HG03064 (cell line): ENCODE results near the gene TRIM24.
"Not testable (repeated sequence)": the region's sequence is repeated elsewhere in the genome, so short reads cannot be mapped to it uniquely, and the experiment has no call there.

Experiments used
- ATAC-seq: cut with Tn5 transposase; IDR thresholded peaks from one replicate; pipeline ENCODE4 v1.9.1; 2021; ENCODE audit warnings: low read depth; ENCODE audit not compliant: unreplicated experiment

TRIM24 gene

GRCh38 chr7:138460176-138460648 lies at the start of gene TRIM24:
Gene TRIM24 (plus strand): TSS chr7:138460259. CDS start chr7:138460549, 290 bp downstream.
- peak; percentile 80 for ATAC-seq

- ATAC-seq: not testable (repeated sequence)
Observed at GRCh38 chr7:138412077-138412476, 48.0 kb upstream of the TRIM24 start.

- ATAC-seq: not testable (repeated sequence)
Observed at GRCh38 chr7:138412921-138413320, 47.1 kb upstream of the TRIM24 start.

- ATAC-seq: no peak
Observed at GRCh38 chr7:138417078-138417700, 42.9 kb upstream of the TRIM24 start.

DNA sequence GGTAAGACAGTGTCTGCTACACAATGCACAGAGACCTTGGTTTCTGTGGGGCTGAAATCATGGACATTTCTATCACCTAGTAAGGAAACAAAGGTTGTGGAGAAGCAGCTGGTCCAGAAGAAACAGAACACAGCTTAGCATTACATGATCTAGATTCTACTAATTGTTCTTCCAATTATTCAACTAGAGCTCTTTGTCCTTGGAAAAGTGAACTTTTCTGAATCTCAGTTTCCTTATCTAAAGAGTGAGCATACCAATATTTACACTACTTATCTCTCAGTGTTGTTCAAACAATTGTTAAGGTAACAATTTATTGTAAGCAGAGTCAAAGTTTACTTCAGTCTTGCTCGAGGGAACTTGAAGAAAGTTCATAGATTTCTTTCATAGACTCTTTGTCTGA lies 42.3 kb upstream of the TRIM24 start:
- ATAC-seq: no peak

DNA sequence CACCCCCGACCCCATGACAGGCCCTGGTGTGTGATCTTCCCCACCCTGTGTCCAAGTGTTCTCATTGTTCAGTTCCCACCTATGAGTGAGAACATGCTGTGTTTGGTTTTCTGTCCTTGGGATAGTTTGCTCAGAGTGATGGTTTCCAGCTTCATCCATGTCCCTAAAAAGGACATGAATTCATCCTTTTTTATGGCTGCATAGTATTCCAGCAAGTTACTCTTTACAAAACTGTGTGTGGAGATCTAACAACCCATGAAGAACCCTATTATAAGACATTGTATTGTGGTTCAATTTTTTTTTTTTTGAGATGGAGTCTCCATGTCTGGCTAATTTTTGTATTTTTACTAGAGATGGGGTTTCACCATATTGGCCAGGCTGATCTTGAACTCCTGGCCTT lies 41.7 kb upstream of the TRIM24 start:
- not testable (repeated sequence) for ATAC-seq

GRCh38 chr7:138425026-138425425 lies 35.0 kb upstream of the TRIM24 start:
- no peak for ATAC-seq

- ATAC-seq: no peak
Observed at GRCh38 chr7:138429577-138430250, 30.3 kb upstream of the TRIM24 start.

DNA sequence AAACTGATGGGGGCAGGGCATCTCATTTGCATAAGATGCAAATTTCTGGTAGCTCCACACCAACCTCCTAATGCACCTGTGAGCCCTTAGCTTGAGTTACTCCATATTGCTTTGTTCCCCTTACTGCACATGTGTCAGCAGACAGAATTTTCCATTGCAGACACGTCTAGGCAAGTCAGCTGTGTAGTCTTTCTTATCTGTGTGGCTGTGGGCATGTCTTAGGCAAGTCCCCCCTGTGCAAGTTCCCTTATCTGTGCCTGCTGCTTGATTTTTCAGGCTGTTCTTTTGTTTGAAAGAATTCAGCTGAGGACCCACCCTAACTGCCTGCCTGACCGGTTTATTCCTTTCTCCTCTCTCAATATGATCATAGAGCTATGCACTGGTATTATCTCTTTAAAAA lies 28.5 kb upstream of the TRIM24 start:
- no peak for ATAC-seq

DNA sequence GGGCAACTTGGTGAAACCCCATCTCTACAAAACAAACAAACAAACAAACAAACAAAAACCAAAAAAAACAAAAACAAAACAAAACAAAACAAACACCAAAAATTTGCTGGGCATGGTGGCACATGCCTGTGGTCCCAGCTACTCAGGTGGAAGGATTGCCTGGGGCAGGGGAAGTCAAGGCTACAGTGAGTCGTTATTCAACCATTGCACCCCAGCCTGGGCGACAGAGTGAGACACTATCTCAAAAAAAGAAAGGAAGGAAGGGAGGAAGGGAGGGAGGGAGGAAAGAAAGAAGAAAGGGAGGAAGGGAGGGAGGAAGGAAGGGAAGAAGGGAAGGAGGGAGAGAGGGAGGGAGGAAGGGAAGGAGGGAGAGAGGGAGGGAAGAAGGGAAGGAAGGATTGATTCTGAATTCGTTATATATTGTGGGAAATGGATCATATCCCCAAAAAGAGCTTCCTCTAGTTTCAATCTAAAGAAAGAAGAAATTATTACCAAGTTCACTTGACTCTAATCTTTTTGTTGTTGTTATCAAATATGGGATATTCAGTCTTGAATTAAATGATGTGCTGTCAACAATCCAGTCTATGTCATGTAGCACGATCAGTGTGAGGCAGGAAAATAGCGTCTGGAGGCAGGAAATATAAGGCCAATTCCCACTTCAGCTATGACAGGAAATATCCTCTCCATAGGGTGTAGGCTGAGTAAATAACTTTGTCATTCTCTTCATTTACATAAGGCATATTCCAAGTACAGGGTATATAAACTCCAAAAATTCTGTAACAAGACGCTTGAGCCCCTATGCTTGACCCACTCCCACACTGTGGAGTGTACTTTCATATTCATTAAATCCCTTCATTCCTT lies 26.2 kb upstream of the TRIM24 start:
- no peak for ATAC-seq

GRCh38 chr7:138434597-138435019 lies 25.5 kb upstream of the TRIM24 start:
- ATAC-seq: no peak

- no peak for ATAC-seq
Observed at GRCh38 chr7:138435231-138435919, 24.7 kb upstream of the TRIM24 start.

DNA sequence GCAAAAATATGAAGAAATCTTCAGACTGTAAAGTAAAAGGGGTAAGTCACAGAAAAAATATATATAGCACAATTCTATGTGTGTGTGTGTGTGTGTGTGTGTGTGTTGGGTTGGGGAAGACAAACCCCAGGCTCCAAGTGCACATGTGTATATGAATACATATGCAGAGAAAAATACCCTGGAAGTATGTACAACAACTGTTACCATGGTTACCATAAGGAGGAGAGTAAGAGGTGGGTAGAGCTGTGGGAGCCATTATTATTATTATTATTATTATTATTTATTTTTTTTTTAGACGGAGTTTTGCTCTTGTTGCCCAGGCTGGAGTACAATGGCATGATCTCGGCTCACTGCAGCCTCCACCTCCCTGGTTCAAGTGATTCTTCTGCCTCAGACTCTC lies 23.7 kb upstream of the TRIM24 start:
- no peak for ATAC-seq

DNA sequence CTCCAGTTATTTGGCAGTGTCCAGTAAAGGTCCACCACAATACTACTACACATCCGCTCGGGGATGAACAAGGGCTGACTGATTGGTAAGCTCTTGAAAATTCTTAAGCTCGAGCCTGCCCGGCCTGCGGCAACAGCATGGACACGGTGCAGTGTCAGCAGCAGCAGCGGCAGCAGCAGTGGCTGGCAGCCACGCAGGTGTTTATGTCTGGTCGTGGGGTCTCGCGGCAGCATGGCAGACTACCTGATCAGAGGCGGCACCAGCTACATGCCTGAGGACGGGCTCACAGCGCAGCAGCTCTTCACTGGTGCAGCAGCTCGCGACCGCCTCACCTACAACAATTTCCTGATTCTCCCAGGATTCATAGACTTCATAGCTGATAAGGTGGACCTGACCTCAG lies 19.6 kb upstream of the TRIM24 start:
- no peak for ATAC-seq

DNA sequence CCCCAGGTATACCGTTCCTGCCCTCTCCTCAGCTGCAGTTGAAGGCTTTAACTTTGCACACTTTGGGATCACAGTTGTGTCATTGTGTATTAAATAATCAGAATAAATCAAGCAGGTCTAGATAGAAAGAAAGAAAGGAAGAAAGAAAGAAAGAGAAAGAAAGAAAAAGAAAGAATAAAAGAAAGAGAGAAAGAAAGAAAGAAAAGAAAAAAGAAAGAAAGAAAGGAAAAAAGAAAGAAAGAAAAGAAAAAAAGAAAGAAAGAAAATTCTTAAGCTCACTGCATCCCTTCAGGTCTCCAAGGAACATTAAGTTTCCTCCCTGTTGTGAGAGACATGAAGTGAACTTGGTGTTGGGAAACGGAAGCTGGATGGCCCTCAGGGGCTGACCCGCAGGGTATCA lies 17.2 kb upstream of the TRIM24 start:
- ATAC-seq: no peak

GRCh38 chr7:138449580-138449979 lies 10.5 kb upstream of the TRIM24 start:
- ATAC-seq: no peak

DNA sequence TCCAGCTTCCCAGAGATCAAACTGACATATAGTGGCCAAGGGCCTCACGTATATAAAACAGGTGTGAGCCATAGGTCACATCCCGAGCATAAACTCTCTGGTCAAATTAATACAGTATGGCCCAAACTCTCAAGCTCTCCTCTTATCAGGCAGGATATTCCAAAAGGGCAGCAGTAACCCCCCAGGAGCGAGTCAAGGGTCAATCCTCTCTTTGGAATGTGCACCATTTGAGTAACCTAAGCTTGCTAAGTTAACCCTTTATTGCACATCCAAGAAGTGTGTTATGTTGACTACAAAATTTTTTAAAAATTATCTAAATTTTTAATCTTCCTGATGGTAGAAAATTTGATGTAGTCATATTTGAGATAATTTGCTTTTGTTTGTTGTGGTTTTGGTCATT lies 4.5 kb upstream of the TRIM24 start:
- ATAC-seq: no peak

- ATAC-seq: no peak
Observed at GRCh38 chr7:138456220-138456619, 3.8 kb upstream of the TRIM24 start.

DNA sequence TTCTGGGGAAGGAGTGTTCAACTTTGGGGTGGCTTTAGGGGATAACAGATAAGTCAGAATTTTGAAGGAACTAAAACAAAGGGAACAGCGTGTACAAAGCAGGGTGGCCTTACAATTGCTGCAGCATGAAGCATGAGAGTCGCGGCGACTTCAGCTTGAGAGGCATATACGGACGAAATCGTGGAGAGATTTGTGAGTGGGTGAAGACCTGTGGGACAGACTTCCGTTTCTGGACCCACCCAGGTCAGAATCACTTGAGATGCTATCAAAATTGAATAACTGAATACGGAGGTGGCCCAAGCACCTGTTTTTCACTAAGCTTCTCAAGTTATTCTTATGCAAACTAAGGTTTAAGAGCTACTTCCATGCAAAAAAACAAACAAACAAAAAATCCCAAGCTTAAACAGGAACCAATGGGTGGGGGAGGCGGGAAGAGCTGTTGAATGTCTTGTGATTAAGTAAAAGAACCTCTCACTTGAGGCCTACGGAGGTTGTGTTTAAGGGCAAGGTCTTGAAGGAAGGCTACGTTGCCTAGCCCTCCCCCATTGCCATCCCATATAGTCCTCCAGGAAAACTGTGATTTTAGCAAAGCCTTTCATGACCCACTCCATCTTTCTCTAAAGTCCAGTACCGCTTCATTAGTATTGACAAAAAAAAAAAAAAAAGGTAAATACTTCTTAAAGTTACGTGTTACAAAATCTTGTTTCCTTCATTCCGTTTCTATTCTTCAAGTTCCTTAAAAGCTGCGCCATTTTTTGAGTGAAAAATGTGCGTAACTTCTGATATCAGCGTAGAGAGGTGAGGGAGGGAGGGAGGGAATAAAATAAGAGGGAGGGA lies 1.3 kb upstream of the TRIM24 start:
- no peak for ATAC-seq
